ENCODE data around the gene COL4A1.

Gene COL4A1

GRCh38 chr13:110291286-110291685 is 15.7 kb downstream of the COL4A1 start:
- no peak for DNase-seq

GRCh38 chr13:110290826-110291225 is 16.1 kb downstream of the COL4A1 start:
- DNase-seq: no peak

DNA sequence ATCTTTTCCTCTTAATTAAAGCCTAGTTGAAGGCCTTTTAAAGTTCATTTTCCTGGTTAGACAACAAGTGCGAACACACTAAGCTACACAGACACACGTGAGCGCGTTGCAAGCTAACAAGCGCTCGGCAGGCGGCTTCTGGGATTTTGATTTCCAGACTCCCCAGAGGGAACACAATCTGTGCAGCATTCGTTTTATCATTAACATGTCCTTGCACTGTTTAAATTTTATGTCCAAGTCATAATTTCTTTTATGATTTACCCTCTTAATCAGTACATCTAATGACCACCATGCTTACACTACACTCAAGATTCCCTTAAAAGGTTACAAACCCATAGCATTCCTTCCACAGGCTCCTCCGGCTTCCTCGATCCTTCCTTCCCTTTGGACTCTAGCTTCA is 16.8 kb downstream of the COL4A1 start:
- no peak for DNase-seq

GRCh38 chr13:110289661-110290060 is 17.3 kb downstream of the COL4A1 start:
- DNase-seq: no peak

GRCh38 chr13:110289174-110289573 is 17.8 kb downstream of the COL4A1 start:
- no peak for DNase-seq

GRCh38 chr13:110286833-110287819 is 19.8 kb downstream of the COL4A1 start:
- DNase-seq: no peak

DNA sequence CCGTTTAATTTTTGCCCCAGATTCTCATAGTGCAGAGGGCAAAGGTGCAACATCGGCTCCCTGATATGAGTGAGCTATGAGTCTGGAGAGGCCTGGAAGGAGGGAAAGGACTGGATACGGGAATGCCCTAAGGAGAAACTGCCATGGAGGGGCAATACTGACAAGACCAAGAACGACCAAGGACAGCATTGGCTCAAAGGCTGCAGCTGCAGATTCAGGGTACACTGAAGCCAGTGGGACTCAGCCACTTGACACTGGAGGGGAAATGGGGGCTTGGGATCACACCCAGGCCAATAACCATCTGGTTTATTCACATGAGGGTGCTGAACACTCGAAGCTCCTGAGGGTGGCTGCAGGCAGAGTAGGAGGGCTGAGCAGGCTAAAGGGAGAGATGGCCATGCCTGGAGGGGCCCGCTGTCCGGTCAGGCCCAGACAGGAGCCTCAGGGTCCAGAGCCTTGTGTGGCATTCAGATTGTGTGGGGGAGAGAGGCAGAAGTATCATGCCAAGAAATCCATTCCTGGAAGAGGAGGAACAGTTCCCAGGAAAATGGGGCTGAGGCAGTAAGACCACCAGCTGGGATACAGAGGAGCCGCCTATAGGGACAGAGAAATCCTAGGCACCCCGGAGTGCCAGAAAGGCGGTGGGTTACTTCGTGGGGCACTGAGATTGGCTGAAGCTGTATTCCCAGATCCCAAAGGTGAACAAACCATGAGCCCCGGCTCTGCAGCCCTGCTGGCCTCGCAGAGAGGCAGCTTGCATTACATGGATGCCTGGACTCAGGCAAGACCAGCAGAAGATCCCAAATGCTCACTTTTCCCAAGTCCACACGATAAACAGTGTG is 20.7 kb downstream of the COL4A1 start:
- no peak for DNase-seq

- DNase-seq: no peak
Measured at GRCh38 chr13:110284779-110285484, 22.0 kb downstream of the COL4A1 start.

- no peak for DNase-seq
Measured at GRCh38 chr13:110283736-110284517, 23.0 kb downstream of the COL4A1 start.

DNA sequence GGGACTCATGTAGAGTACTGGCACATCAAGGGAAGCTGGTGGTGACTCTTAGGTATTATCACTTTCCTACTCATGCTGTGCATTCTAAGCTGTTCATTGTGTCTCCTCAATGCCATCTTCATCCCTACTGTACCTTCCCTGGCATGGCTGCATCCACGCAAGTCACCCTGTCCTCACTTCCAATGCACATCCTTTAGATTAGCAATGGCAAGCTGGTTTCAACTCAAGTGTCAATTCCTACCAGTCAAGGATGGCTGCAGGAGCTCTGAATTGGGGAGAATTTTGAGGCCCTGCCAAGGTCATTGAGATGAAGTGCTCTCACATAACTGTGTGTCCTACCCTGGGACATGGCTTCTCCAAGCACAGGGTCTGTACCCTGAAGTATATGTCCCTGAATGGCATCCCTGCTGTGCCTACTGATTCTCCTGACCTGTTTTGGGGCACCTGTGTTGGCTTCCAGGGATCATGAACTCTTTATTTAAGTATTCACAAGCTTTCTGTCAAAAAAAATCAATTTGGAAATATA is 24.6 kb downstream of the COL4A1 start:
- no peak for DNase-seq

- no peak for DNase-seq
Measured at GRCh38 chr13:110281736-110282135, 25.2 kb downstream of the COL4A1 start.

DNA sequence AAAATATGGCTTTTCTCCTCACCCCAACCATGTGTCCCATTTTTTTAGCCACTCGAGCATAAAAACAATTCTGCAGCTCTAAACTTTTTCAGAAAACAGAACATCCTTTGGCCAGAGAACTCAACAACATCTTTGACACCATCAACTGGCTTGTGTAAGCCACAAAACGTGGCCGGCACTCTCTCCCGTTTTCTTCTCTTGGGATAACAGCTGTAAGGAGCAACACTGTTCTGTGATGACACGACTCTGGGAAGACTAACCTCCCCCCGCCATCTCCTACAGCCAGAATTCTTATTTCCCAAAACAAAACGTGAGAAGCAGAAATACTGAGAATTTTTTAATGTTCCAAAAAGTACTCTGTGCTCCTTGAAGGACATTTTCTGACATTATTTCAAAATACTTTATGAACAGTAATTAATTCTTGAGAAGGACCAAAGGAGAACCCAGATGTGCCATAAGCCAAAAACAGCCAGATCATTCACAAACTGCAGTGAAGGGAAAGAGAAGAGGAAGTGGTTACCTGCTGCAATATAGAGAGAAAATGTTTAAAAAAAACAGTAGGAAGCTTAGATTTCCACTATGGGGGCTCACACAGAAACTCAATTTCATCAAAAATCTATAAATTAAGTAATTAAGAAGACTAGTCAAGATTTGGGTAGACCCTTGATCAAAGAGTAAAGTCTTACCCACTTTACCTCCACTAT is 25.8 kb downstream of the COL4A1 start:
- no peak for DNase-seq

DNA sequence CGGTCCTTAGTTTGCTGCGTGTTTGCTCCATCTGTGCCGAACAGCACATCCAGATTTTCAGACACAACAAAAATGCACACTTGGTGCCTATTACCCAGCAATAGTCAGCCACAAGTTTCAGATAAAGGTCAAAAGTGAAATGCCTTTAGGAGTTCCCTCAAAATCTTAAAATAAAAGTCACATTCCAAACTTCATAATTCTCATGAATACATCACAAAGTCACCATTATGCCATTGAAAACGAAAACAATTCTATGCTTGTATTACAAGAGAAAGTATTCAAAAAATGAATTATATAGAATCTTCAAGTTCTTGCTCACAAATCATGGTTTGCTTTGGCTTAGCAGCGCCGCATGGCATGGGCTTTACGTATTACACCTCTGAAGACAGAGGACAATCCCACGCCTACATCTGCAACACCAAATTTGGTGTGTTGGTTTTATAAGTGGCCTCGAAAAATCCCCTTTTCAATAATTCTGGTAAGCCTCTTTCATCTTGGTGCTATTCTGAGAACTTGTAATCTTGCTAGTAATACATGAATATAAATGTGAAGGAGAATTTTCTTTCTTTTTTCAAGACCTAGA is 26.6 kb downstream of the COL4A1 start:
- DNase-seq: no peak

- DNase-seq: no peak
Measured at GRCh38 chr13:110279684-110280083, 27.3 kb downstream of the COL4A1 start.

DNA sequence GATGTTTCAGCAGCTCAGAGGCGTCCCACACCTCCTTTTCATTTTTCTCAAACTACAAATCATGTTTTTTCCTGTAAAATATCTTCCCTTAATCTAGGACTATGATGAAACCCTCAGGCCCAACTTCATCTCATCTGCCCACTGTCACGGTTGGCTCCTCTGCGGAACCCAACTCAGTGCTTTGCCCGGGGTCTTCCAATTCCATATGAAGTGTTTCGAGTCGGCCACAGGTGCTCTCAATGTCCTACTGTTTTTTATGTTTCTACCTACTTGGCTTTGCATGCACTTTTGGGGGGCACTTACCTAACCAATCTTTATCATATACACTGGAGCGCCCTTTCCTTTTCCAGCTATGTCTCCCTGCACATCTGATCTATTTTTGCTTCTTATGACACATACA is 28.1 kb downstream of the COL4A1 start:
- no peak for DNase-seq

DNA sequence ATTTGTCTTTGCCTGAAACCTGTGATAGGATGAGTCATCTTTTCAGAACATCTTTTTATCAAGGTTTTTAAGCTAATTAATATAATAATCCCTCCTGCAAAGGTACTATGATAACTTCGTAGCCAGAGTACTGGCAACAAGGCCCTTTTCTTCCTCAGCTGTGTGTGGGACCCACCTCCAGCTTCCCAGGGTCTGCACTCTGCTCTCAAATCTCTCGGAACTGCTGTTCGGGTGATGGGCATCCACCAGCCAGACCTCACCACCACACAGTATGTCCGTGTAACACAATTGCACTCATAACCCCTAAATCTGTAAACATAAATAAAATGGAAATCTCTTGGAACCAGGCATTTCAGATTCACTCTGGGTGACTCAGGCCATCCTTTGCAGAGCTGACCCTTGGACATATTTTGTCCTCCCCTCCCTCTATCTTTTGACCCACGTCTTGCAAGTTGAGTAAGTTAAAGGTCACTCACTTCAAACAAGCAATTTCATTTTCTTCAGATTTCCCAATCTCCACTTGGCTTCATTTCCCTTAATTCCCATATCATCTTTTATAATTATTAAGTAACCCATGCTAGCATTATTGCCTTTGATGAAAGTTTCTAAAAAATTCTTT is 29.5 kb downstream of the COL4A1 start:
- no peak for DNase-seq

DNA sequence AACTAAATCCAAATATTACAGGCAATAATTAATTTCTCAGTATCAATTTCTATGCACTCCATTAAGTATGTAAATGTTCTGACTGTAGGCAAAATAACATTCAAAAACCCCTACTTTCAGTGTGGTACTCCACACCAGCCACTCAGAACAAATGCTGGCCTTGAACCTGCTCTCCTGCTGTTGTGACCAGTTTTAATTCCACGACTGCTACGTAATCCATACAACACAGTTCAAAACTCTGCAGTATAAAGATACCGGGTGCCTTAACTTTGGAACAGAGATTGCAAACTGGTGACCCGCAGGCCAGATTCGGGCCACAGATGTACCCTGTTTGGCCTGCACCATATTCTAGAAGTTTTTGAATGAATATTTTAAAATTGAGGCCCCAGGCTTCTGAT is 30.4 kb downstream of the COL4A1 start:
- no peak for DNase-seq

- DNase-seq: no peak
Measured at GRCh38 chr13:110275931-110276552, 30.9 kb downstream of the COL4A1 start.

DNA sequence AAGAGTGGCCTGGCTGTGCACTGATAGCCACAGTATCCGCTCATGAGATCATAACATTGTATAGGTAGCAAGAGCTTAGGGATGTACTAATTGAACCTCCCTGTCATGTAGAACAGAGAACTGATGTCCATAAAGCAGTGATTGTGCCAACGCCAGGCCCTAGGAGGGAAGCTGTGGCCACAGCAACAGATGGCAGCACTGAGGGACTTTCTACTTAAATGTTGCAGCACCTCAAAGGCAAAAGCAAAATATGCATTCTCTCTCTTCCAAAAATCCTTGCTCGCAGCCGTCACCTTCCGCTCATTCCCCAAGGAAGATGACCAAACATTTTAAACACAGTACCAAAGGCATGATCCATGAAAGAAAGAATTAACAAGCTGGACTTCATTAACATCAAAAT is 32.3 kb downstream of the COL4A1 start:
- no peak for DNase-seq

DNA sequence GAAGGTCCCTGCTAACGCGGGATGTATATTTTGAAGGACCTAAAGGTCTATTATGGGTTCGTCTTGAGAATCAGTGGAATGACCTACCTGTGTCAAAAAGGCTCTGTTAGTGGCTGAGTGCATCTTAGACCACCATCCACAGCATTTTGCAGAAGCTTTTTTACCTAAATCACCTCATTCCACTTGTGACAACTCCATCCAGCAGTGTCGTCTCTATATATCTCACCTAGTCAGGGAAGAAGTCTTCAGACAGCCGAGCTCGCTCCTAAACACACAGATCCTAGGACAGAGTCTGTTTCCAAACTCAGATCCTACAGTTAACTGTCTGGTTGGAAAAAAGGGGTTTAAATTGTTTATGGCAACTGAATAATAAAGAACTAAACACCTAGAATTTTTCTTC is 33.7 kb downstream of the COL4A1 start:
- no peak for DNase-seq

Data from SHP77 treated with DMSO at 0.1 percent for 48 hours (cell line).